NT2/D1 (cell line): ENCODE data around the gene TFF2.

Experiments
- DNase-seq: peaks from one replicate; pipeline ENCODE4 v3.0.0-alpha.2; 2011; ENCODE audit warnings: low read depth, low spot score
- H3K27me3 ChIP-seq: 2 replicates; pipeline ENCODE4 v1.6.0; 2011; ENCODE audit warnings: mild to moderate bottlenecking; ENCODE audit not compliant: insufficient read length, insufficient read depth
- H3K36me3 ChIP-seq: 2 replicates; pipeline ENCODE4 v1.6.1; 2011; ENCODE audit warnings: mild to moderate bottlenecking, low read length, mixed read lengths; ENCODE audit not compliant: insufficient read depth, insufficient read length
- H3K4me1 ChIP-seq: 2 replicates; pipeline ENCODE4 v1.5.1; 2011; ENCODE audit not compliant: insufficient read depth, insufficient read length
- H3K4me3 ChIP-seq: 2 replicates; pipeline ENCODE4 v1.5.1; 2011; ENCODE audit warnings: low read depth; ENCODE audit not compliant: insufficient read length
- H3K9ac ChIP-seq: 2 replicates; pipeline ENCODE4 v1.6.0; 2011; ENCODE audit warnings: low read depth; ENCODE audit not compliant: insufficient read length
- H3K9me3 ChIP-seq: 2 replicates; pipeline ENCODE4 v1.5.1; 2011; ENCODE audit warnings: mild to moderate bottlenecking, low read length; ENCODE audit not compliant: insufficient read depth
- SUZ12 ChIP-seq: IDR thresholded peaks from 2 replicates; pipeline ENCODE4 v1.6.1; 2011; ENCODE audit not compliant: insufficient read length, insufficient read depth; ENCODE audit errors: extremely low read depth
- YY1 ChIP-seq: IDR thresholded peaks from 2 replicates; pipeline ENCODE4 v1.6.1; 2011; ENCODE audit not compliant: insufficient read length, insufficient read depth
- ZNF274 ChIP-seq: IDR thresholded peaks from 2 replicates; pipeline ENCODE4 v1.6.1; 2011; ENCODE audit warnings: mild to moderate bottlenecking, low read depth, low read length

TFF2 gene

DNA sequence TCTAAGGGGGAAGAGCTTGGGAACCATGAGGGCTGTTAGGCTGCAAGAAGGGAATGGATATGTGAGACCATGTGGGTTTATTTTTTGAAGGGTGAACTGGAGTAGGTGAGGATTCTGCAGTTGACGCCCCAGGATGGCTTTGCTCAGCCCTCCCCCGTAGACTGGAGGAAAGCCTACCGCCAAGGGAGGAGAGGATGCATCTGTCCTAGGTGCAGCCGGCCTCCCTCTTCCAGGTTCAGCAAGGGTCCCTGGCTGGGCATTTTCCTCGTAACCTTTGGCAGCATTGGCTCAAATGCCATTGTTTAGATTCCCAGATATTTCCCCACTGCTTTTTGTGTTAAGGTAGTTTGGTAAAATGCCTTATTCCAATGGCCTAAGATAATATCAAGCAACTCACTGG lies 52.1 kb downstream of the TFF2 start:
- no peak for DNase-seq
- H3K9me3 ChIP-seq, result no peaks in the 10 kb centered on the region
- no peaks in the 10 kb centered on the region for H3K36me3 ChIP-seq
- H3K9ac ChIP-seq, result no peak overlapping the region
- H3K4me1 ChIP-seq, result peaks cover 8% of the 10 kb centered on the region
- TF ChIP-seq SUZ12 (no peak), YY1 (no peak), ZNF274 (no peak)
- H3K27me3 ChIP-seq, result no peaks in the 10 kb centered on the region
- no peak overlapping the region for H3K4me3 ChIP-seq

DNA sequence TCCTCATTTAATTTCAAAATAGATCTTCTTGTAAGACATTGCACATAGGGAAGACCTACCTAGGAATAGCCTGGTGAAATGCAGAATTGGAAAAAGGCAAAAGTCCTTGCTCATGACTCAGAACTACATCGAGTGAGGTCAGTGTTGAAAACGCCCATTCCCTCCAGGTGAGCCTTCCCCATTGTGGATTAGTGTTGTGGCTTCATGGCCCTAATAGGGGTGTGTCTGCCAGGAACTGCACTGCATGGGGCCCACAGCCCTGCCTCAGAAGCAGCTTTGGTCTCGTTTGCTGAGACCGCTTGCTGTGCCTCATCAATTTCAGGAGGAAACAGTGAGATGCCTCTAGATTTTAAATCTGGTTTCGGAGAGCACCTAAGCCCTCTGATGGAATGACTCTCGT lies 52.6 kb downstream of the TFF2 start:
- no peak overlapping the region for H3K4me3 ChIP-seq
- no peak overlapping the region for H3K9ac ChIP-seq
- no peaks in the 10 kb centered on the region for H3K27me3 ChIP-seq
- H3K9me3 ChIP-seq, result no peaks in the 10 kb centered on the region
- TF ChIP-seq YY1, result no peak
- no peak for TF ChIP-seq SUZ12
- no peak for TF ChIP-seq ZNF274
- no peak for DNase-seq
- H3K4me1 ChIP-seq, result peaks cover 8% of the 10 kb centered on the region
- no peaks in the 10 kb centered on the region for H3K36me3 ChIP-seq

- no peak for DNase-seq
- Histone ChIP-seq H3K4me1 (peaks cover 8% of the 10 kb centered on the region), H3K4me3 (no peak overlapping the region), H3K27me3 (no peaks in the 10 kb centered on the region), H3K9me3 (no peaks in the 10 kb centered on the region), H3K36me3 (no peaks in the 10 kb centered on the region), H3K9ac (no peak overlapping the region)
- TF ChIP-seq SUZ12 (no peak), ZNF274 (no peak), YY1 (no peak)
These were observed 53.4 kb downstream of the TFF2 start for GRCh38 chr21:42297377-42297776.

DNA sequence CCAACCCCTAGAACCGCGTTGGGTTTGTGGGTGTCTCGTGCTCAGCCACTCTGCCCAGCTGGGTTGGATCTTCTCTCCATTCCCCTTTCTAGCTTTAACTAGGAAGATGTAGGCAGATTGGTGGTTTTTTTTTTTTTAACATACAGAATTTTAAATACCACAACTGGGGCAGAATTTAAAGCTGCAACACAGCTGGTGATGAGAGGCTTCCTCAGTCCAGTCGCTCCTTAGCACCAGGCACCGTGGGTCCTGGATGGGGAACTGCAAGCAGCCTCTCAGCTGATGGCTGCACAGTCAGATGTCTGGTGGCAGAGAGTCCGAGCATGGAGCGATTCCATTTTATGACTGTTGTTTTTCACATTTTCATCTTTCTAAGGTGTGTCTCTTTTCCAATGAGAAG lies 54.3 kb downstream of the TFF2 start:
- H3K27me3 ChIP-seq, result no peaks in the 10 kb centered on the region
- no peak for DNase-seq
- no peak overlapping the region for H3K9ac ChIP-seq
- no peaks in the 10 kb centered on the region for H3K9me3 ChIP-seq
- H3K36me3 ChIP-seq, result no peaks in the 10 kb centered on the region
- peaks cover 9% of the 10 kb centered on the region for H3K4me1 ChIP-seq
- TF ChIP-seq SUZ12, result no peak
- no peak for TF ChIP-seq ZNF274
- no peak overlapping the region for H3K4me3 ChIP-seq
